ENCODE data around the gene ELF5.

Gene ELF5

DNA sequence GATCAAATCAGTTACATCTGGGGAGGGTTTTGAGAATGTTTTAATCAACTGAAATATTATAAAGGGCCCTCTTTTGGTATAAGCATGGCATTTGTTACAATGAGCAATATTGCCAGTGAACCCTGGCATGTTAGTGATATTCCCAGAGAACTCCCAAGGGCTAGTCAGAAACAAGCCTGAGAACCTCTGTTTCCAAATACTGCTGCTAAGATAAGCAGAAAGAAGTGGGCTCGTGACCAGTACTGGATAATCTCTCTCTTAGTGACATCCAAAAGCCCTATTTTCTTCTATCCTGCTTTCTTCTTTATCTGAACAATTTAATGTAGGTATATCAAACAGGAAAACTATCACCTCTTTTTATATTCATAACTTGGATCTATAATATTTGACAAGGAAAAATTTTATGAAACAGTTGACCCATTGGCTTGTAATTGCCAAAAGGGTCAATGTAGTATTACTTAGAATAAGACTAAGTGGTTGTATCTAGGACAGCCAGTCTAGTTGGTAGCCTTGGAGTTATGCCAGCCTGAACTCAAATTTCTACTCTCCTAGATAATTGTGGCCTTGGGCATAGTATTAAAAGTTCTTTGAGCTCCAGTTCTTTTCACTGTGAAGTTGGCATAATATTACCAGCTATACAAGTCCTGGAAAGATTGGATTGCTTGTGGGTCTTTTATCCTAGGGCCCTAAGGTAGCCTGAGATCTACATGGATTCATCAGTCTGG is 59.1 kb downstream of the ELF5 start:
- DNase-seq (ENCODE audit: low spot score), result no peak

DNA sequence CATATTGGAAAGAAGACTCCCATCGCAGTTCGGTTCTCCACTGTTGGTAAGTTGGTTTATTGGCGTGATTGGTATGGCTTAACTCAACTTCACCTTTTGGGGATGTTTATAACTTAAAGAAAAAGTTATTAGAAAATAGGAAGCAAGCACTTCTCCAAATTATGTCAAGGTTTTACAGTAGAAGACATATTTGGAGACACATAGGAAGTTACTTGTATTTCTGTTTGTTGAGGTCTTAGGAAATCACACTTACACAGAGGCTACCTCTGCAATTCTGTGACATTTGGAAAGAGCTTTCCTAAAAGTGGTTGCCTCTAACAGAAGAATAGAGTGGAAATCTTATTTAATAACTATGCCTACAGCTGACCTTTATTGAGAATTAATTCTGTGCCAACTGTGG is 62.5 kb downstream of the ELF5 start:
- DNase-seq (ENCODE audit: low spot score), result no peak

DNA sequence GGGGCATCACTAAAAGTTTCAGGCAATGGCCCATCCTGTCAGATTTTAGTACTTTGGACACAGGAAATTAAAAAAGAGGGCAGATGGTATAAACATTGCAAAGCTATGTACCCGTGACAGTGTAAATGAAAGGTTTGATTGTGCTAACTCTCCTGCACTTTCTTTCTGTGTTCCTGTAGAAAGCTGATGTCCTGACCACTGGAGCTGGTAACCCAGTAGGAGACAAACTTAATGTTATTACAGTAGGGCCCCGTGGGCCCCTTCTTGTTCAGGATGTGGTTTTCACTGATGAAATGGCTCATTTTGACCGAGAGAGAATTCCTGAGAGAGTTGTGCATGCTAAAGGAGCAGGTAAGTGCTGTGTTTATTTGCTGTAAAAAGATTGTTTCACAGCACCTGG is 64.6 kb downstream of the ELF5 start:
- no peak for DNase-seq (ENCODE audit: low spot score)

DNA sequence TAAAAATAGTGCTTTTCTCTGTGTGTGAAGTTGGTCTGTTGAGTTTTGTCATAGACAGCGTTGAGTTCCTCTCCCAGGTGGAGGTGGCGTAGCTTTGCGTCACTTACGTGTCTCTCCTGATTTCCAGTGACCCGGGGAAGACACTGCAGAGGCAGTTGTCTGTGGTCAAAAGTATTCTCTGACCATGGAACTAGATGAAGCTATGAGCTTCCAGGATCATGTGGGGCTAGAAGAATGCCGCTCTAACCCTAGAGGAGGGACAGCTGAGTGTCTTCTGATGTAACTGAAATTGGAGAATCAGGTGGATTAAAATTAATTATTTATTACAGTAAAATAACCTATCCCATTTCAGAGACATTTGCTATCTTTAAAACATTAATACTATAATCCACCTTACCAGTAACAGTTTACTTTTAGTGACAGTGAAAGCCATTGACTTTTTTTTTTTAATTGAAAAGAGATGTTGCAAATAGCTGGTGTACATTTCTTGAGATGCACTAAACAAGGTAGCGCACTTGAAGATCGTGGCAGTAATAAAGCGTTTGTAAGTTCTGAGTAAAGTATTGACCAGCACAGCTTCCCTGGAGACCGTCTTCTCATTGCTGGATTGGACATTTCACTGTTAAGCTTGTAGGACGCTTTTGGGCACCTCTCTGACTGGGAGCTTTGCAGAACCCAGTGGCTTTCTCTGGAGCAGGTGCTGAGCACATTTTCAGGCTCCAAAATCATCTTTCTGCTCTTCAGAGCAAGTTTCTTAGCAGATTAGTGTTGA is 65.2 kb downstream of the ELF5 start:
- no peak for DNase-seq (ENCODE audit: low spot score)

DNA sequence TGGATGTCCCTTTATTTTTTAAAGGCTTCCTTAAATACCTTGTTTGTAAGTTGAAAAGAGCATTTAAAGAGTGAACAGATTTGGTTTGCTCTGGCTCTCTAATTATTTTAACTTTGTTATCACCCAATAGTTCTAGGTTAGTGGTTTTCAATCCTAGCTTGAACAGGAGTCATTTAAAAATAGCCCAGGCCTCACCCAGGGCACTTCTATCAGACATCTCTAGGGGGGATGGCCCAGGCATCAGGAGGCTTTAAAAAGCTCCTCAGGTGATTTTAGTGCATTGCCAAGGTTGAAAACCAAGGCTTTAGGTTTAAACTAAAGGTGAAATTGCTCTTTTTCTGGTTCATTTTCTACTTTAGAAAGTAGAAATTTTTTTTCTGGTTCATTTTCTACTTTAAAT is 66.5 kb downstream of the ELF5 start:
- no peak for DNase-seq (ENCODE audit: low spot score)

DNA sequence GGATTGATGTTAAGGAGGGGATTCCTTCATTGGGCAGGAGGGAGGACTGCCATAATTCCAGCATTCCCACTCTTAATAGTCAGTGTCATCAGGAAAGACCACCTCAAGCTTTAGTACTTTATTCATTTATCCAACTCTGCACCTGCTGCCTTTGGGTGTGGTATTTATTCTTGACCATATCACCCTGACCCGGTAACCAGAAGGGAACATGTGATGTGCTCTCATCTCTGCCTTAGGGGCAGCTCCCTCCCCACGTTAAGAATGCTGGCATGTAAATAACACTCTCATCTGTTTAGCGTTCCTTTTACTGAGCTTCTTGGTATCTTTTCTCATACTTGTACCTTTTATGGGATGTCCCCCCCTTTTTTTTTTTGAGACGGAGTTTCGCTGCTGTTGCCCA is 67.2 kb downstream of the ELF5 start:
- no peak for DNase-seq (ENCODE audit: low spot score)

DNA sequence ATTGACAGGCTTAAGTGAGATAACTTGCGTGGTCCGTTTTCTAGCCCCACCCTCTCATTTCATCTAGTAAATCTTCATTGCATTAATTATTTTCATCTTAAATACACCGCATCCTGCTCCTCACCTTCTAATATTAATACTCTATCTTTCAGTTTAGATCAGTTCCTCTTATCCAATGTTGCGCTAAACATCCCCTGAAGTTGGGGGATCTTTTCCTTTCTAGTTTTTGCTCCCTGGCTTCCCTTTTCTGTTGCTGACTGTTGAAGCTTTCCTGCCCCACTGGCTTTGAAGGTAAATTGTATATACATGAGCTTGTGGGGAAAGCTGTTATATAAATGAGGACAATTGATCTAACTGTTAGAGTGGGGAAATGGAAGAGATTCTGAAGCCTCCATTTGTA is 67.6 kb downstream of the ELF5 start:
- no peak for DNase-seq (ENCODE audit: low spot score)

DNA sequence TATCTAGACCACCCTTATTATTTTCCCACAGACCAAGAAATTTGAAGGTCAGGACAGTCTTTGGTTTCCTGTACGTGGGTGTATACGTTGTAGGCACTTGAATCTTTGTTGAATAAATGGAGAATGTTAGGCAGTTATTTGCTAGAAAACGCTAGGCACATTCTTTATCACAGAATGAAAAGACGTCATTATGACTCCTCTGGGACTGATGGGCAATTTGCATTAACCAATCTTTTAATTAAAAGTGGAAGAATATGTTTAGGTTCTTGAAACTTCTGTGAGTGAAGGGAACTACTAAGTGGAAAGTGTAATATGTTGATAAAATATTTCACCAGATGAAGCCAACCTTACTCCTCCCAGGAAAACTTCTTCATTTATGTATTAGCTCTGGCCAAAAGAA is 69.2 kb downstream of the ELF5 start:
- DNase-seq (ENCODE audit: low spot score), result no peak

DNA sequence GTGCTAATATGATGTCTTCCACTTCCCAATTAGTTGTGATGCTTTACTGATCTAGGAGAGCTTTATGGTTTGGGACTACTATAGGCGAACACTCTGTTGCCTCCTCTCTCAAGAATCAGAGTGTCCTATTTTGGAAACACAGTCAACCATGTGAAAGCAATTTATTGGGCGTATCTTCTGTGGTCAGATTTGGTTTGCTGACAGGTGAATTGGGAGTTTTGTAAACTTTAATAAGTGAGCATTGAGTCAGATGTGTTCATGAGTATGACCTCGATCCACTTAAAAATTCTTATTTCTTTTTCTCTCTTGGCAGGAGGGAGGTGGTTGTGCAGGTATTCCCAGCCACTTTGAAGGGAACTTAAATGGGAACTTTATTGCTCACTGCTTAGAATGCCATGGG is 70.5 kb downstream of the ELF5 start:
- no peak for DNase-seq (ENCODE audit: low spot score)

DNA sequence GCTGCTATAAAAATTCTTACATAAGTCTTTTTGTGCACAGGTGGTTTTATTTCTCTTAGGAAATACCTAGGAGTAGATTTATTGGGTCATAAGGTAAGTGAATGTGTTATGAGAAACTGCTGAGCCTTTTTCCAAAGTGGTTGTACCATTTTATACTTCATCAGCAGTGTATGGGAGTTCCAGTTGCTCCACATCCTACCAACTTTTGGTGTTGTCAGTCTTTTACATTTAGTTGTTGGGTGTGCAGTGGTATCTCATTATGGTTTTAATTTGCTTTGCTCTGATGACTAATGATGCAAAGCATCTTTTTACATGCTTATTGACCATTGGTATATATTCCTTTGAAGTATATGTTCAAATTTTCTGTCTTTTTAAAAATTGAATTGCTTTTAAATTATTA is 71.8 kb downstream of the ELF5 start:
- no peak for DNase-seq (ENCODE audit: low spot score)

DNA sequence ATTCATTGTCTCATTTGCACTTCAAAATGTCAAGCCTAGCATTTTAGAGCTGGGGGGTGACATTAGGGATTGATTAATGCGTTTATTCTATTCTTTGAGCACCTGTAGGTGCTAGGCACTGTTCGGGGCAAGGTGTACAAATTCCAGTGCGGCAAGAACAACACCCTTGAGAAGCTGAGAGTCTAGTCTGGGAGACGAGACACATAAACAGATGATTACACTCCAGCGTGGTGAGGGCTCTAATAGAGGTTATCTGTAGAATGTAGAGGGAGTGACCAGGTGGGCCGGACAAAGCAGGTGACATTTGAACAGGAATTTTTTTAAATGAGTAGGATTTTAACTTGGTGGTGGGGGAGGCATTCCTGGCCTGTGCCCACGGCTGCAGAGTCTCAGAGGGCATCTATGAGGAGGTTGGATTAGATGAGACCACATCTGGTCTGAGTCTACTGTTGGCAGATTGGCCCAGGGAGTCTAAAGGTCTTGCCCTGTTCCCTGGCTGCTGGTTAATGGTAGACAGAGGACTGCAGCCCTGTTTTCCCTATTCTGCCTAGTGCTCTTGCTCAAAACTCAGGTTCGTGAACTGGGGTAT is 73.9 kb downstream of the ELF5 start:
- no peak for DNase-seq (ENCODE audit: low spot score)

DNA sequence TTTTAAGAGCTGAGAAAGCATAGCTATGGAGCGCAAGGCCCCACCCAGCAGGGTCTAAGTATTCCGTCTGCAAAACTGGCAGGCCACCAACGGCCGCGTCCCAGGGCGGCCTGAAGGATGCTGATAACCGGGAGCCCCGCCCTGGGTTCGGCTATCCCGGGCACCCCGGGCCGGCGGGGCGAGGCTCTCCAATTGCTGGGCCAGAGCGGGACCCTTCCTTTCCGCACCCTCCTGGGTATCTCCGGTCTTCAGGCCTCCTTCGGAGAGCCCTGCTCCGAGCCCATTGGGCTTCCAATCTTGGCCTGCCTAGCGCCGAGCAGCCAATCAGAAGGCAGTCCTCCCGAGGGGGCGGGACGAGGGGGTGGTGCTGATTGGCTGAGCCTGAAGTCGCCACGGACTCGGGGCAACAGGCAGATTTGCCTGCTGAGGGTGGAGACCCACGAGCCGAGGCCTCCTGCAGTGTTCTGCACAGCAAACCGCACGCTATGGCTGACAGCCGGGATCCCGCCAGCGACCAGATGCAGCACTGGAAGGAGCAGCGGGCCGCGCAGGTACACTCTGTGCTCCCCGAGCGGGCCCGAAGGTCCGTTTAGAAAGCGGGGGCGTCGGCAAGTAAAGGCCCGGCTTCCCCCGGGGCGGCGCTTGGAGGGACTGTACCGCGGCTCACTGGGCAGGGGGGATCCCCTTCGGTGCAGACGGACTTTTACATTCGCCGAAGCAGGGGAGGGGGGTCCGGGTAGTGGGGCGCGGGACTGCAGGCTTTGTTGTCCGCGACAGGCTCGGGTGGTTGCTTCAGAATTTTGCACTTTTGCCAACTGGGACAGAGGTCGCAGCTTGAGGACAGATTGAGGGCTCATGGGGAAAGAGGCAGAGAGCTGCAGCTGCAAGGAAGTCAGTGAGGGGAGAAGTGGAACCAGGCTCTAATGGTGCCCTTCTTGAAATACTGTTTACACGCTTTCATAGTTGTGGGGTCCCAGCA is 74.8 kb downstream of the ELF5 start, which contains the start of gene CAT:
TSS of gene CAT (plus strand) at position 406 of the 979 bp plus-strand sequence. CDS start at position 486, 80 bp downstream.
- DNase-seq (ENCODE audit: low spot score), result peak; percentile 98

DNA sequence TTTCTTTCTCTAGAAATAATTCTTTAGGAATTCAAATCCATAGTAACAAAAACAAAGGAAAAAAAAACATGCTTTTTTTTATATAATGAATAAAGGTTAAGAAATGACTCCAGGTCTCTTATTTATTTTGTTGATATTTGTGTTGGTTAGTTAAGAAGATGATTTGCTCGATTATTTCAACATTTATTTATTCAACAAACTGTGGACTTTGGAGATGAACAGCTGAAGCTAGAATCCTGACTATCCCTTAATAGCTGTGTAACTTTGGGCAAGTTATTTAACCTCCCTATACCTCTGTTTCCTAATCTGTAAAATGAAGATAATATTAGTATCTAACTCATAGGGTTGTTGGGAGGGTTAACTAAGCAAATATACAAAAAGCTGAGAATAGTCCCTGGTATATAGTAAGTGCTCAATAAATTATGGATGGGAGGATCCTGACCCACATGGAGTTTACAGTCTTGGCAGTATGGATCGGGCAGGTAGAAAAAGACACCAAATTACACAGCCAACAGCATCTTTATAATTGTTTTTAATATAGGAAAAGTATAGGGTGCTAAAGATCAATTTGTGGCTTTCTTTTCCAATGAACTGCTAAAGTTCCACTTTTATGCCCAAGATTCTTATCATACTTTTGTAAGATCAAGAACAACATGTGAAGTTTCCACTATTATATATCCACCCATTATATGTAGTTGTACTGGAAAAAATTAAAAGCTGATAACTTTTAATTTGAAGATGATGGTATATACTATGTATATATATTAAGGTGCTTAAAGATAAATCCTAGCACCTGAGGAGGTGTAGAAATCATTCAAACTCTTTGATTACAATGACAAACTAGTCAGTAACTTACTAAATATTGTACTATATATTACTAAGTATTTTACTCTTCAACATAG is 76.1 kb downstream of the ELF5 start:
- DNase-seq (ENCODE audit: low spot score), result no peak

DNA sequence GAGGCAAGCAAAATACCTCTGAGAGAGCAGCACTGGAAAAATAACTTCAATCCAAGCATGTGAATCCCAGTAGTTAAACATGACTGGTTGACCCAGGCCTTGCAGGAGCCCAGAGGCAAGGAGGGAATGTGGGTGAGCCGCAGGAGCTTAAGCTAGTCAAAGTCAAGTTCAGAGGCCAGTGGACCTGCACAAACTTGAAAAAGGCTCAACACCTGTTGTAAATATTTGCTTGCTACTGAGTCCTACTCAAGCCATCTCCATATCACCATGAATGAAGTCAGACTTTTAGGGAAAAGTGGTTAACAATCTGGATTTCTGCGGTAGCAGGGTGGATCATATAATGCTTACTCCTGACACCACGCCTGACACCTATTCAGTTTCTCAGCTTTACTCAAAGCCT is 79.7 kb downstream of the ELF5 start:
- no peak for DNase-seq (ENCODE audit: low spot score)

DNA sequence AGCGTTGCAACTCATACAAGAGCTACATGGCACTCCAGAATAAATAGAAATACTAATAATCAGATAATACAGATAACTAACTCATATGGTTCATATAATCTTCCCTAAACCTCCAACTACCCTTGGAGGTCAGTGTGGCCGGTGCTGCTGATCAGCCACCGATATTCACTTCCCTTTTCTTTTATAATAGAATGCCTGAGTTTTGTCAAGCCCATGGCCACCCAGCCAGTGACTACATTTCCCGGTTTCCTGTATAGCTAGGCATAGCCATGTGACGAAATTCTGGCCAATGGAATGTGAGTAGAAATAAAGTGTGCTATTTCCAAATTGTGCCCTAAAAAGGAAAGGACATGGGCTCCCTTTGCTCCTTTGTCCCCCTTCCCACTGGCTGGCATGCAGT is 80.8 kb downstream of the ELF5 start:
- no peak for DNase-seq (ENCODE audit: low spot score)

DNA sequence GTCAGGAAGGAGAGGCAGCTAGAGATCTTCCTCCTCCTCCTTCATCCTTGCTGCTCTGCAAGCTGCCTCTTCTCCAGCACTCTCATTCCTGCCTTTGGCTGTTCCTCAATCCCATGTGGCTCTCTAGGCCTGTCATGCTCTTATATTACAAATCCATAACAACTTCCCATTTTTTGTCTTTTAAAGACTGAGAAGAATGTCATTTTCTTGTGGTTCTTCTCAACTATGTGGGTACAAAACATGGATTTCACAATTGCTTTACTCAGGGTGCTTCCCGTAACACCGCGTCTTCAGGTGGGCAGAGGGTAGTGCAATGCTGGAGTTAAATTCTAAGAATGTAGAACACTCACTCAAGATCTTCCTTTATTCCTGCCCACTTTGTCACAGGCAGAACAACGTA is 81.6 kb downstream of the ELF5 start:
- DNase-seq (ENCODE audit: low spot score), result no peak

Data from left forelimb (tissue), 1 donor.